ENCODE results near the gene GPR42. TPM values are rescaled to one million over a fixed set of nuclear protein-coding genes. Genes with fewer than 3 reads are reported as not detected.

GPR42 gene
- total and polyA plus RNA-seq, 4 donors = 0.21 to 1.5 TPM; not detected in 2

GRCh38 chr19:35395382-35396199, 24.7 kb downstream of the GPR42 start:
- Histone ChIP-seq H3K9ac (ENCODE audit: insufficient read depth in 1 of 2, low read length in 2 of 2) (no peak overlapping the region), H3K4me3 (no peak overlapping the region), H3K27ac (ENCODE audit: low read depth in 1 of 2, low read length in 1 of 2) (no peak overlapping the region), H3K9me3 (ENCODE audit: control insufficient read depth in 4 of 4, insufficient read depth in 3 of 4, low read length in 3 of 4) (no peaks in the 10 kb centered on the region), H3K27me3 (ENCODE audit: control insufficient read depth in 3 of 3, insufficient read depth in 3 of 3, low read length in 2 of 3) (no peaks in the 10 kb centered on the region), H3K36me3 (ENCODE audit: control insufficient read depth in 4 of 4, insufficient read depth in 4 of 4, low read length in 4 of 4) (no peaks in the 10 kb centered on the region), H3K4me1 (ENCODE audit: control insufficient read depth in 5 of 5, insufficient read depth in 5 of 5, low read length in 5 of 5) (peaks cover 0 to 5% (median 0%) of the 10 kb centered on the region in 5 donors)
- no peak for TF ChIP-seq CTCF (IDR thresholded peaks at IDR 0.05; ENCODE audit: control extremely low read depth, extremely low read depth)
- ATAC-seq (ENCODE audit: insufficient read depth, low FRiP score) (no peak), DNase-seq (peak in 1 of 3 donors; percentile 37)
- 48 to 71% methylated on average over 19 of the region's 19 CpGs for WGBS, 2 donors

GRCh38 chr19:35396240-35396885, 25.5 kb downstream of the GPR42 start:
- no peak overlapping the region for H3K9ac ChIP-seq (ENCODE audit: insufficient read depth in 1 of 2, low read length in 2 of 2)

GRCh38 chr19:35397064-35397463, 26.2 kb downstream of the GPR42 start:
- no peaks in the 10 kb centered on the region for H3K36me3 ChIP-seq (ENCODE audit: control insufficient read depth in 4 of 4, insufficient read depth in 4 of 4, low read length in 4 of 4)
- no peak for TF ChIP-seq CTCF (IDR thresholded peaks at IDR 0.05; ENCODE audit: control extremely low read depth, extremely low read depth)
- H3K9me3 ChIP-seq (ENCODE audit: control insufficient read depth in 4 of 4, insufficient read depth in 3 of 4, low read length in 3 of 4) = no peaks in the 10 kb centered on the region
- 84 to 93% methylated on average over 6 of the region's 6 CpGs for WGBS, 2 donors
- H3K27ac ChIP-seq (ENCODE audit: low read depth in 1 of 2, low read length in 1 of 2) = no peak overlapping the region
- DNase-seq = no peak
- no peak overlapping the region for H3K9ac ChIP-seq (ENCODE audit: insufficient read depth in 1 of 2, low read length in 2 of 2)
- H3K4me3 ChIP-seq = no peak overlapping the region
- H3K4me1 ChIP-seq (ENCODE audit: control insufficient read depth in 5 of 5, insufficient read depth in 5 of 5, low read length in 5 of 5) = peaks cover 0 to 5% (median 0%) of the 10 kb centered on the region in 5 donors
- no peaks in the 10 kb centered on the region for H3K27me3 ChIP-seq (ENCODE audit: control insufficient read depth in 3 of 3, insufficient read depth in 3 of 3, low read length in 2 of 3)
- no peak for ATAC-seq (ENCODE audit: insufficient read depth, low FRiP score)

More at GRCh38 chr19:35396240-35396885, 25.5 kb downstream of the GPR42 start:
- Histone ChIP-seq H3K36me3 (ENCODE audit: control insufficient read depth in 4 of 4, insufficient read depth in 4 of 4, low read length in 4 of 4) (no peaks in the 10 kb centered on the region), H3K4me1 (ENCODE audit: control insufficient read depth in 5 of 5, insufficient read depth in 5 of 5, low read length in 5 of 5) (peaks cover 0 to 5% (median 0%) of the 10 kb centered on the region in 5 donors), H3K4me3 (no peak overlapping the region), H3K27ac (ENCODE audit: low read depth in 1 of 2, low read length in 1 of 2) (no peak overlapping the region), H3K9me3 (ENCODE audit: control insufficient read depth in 4 of 4, insufficient read depth in 3 of 4, low read length in 3 of 4) (no peaks in the 10 kb centered on the region), H3K27me3 (ENCODE audit: control insufficient read depth in 3 of 3, insufficient read depth in 3 of 3, low read length in 2 of 3) (no peaks in the 10 kb centered on the region)
- TF ChIP-seq CTCF (IDR thresholded peaks at IDR 0.05; ENCODE audit: control extremely low read depth, extremely low read depth) = no peak
- 92 to 93% methylated on average over 14 of the region's 14 CpGs for WGBS, 2 donors
- DNase-seq (no peak), ATAC-seq (ENCODE audit: insufficient read depth, low FRiP score) (no peak)

Data from lung (tissue), 12 donors.